Measurements from ENCODE around the gene DGKZ.

DNA sequence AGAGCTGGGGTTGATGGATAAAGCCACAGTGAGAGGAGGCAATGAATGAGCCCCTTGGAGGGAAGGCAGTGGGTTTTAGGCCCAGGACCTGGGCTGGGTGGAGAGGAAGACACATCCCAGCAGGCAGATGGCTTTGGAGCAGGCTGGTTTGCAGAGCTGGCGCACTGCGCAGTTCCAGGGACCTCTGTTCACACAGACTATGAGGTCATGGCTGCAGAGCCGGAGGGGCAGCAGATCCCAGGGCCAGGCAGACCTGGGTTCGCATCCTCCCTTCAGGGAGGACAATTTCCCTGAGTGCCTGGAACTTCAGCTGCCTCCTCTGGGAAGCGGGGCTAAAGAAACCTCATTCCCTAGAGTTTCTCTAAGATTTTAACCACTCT lies 28.2 kb upstream of the DGKZ start:
- TF ChIP-seq POLR2A (IDR thresholded peaks at IDR 0.05) (no peak), EP300 (IDR thresholded peaks at IDR 0.05) (no peak)
- TF ChIP-seq, protein P1, sequence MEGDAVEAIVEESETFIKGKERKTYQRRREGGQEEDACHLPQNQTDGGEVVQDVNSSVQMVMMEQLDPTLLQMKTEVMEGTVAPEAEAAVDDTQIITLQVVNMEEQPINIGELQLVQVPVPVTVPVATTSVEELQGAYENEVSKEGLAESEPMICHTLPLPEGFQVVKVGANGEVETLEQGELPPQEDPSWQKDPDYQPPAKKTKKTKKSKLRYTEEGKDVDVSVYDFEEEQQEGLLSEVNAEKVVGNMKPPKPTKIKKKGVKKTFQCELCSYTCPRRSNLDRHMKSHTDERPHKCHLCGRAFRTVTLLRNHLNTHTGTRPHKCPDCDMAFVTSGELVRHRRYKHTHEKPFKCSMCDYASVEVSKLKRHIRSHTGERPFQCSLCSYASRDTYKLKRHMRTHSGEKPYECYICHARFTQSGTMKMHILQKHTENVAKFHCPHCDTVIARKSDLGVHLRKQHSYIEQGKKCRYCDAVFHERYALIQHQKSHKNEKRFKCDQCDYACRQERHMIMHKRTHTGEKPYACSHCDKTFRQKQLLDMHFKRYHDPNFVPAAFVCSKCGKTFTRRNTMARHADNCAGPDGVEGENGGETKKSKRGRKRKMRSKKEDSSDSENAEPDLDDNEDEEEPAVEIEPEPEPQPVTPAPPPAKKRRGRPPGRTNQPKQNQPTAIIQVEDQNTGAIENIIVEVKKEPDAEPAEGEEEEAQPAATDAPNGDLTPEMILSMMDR (IDR thresholded peaks at IDR 0.05): no peak
